Fibroblast of mammary gland (primary cell): ENCODE measurements around the gene TIFAB.

Experiments used
- DNase-seq: peaks from one replicate; pipeline ENCODE4 v3.0.0-alpha.2; 2010; ENCODE audit warnings: low read depth
- H3K4me3 ChIP-seq: 2 replicates; pipeline ENCODE4 v1.5.1; 2011; ENCODE audit warnings: low read depth, mild to moderate bottlenecking, low read length, moderate library complexity; ENCODE audit not compliant: control insufficient read depth
- CTCF ChIP-seq: conservative IDR thresholded peaks from 2 replicates; pipeline ENCODE4 v1.5.1; 2011; ENCODE audit warnings: low read depth, low read length, inconsistent platforms; ENCODE audit not compliant: control insufficient read depth, insufficient read depth

The TIFAB gene

GRCh38 chr5:135487037-135487395 lies 34.9 kb upstream of the TIFAB start:
- no peak overlapping the region for H3K4me3 ChIP-seq
- TF ChIP-seq CTCF, result no peak
- DNase-seq, result no peak

- H3K4me3 ChIP-seq, result no peak overlapping the region
- DNase-seq, result no peak
- TF ChIP-seq CTCF, result no peak
These were observed 34.2 kb upstream of the TIFAB start for GRCh38 chr5:135486131-135487036.

DNA sequence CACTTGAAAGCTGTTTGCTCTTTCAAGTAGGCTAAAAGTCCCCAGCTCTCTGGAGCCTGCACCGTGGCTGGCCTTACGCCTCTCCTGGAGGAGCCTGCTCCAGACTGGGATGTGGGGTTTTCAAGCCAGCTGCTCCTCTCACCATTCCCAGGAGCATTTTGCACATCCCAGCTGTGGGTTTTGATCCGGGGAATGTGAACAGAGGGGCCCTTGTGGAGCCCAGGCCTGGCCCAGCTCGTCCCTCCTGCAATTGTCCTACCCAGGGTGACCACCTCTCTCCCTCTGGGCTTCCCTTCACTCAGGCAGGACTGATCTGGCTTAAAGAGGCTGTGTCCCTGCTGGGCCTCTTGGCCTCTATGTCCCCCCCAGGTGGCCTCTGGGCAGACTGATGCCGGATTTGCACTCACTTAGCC lies 32.5 kb upstream of the TIFAB start:
- TF ChIP-seq CTCF, result no peak
- no peak overlapping the region for H3K4me3 ChIP-seq
- no peak for DNase-seq

GRCh38 chr5:135483254-135483653 lies 31.1 kb upstream of the TIFAB start:
- H3K4me3 ChIP-seq, result no peak overlapping the region
- DNase-seq, result no peak
- TF ChIP-seq CTCF, result no peak

- H3K4me3 ChIP-seq, result no peak overlapping the region
- DNase-seq, result no peak
- no peak for TF ChIP-seq CTCF
These were observed 30.3 kb upstream of the TIFAB start for GRCh38 chr5:135482381-135482933.

GRCh38 chr5:135481909-135482311 lies 29.8 kb upstream of the TIFAB start:
- H3K4me3 ChIP-seq, result no peak overlapping the region
- no peak for TF ChIP-seq CTCF
- DNase-seq, result no peak
